GM13976 (cell line): Measurements from ENCODE around the gene KRTAP10-3.

ENCODE experiments used
- DNase-seq: peaks from one replicate; pipeline ENCODE4 v3.0.0; 2012; ENCODE audit warnings: low spot score
- in situ Hi-C: fragments of 300-500 bp; cut with MboI; formaldehyde crosslinking; loops from one replicate; pipeline ENCODE4 v1.12.0; 2022; ENCODE audit warnings: low sequenced_read_pairs, mixed read lengths, inconsistent platforms; ENCODE audit not compliant: unreplicated experiment
- TF ChIP-seq, protein P1 (sequence below): IDR thresholded peaks from 2 replicates; pipeline ENCODE4 v1.5.1; 2012; ENCODE audit warnings: borderline replicate concordance, mild to moderate bottlenecking; ENCODE audit not compliant: insufficient read depth; ENCODE audit errors: extremely low read depth, missing control alignments, control extremely low read depth

Gene KRTAP10-3

DNA sequence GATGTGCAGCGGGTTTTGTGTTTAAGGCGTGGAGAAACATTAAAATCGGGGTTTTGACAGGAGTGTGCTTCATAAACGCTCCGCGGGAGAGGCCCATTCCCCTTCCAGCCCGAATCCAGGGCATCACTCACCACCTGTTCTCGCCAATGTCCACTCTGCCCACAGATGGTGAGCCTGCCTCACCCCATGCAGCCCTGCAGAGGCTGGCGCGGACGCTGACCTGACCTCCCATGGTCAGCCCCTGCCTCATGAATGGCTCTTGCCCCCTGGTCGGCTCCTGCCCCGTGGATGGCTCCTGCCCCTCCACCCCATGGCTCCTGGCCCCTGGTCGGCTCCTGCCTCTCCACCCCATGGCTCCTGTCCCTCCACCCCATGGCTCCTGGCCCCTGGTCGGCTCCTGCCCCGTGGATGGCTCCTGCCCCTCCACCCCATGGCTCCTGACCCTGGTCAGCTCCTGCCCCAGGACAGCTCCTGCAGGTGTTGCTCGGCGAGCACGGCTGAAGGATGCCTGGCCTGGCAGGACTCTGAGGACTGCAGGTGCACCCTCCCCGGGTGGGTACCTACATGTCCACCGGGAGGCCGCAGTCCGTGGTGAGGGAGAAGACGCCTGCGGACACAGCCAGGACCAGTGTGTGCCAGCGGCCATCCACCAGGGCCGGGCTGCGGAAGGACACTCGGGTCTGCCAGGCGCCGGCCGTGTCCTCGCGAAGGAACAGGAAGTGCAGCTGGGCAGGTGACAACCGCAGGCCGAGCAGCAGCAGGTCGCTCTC is 25.3 kb downstream of the KRTAP10-3 start:
- in situ Hi-C loops, result no loop called here
- DNase-seq, result no peak
- TF ChIP-seq, protein P1, sequence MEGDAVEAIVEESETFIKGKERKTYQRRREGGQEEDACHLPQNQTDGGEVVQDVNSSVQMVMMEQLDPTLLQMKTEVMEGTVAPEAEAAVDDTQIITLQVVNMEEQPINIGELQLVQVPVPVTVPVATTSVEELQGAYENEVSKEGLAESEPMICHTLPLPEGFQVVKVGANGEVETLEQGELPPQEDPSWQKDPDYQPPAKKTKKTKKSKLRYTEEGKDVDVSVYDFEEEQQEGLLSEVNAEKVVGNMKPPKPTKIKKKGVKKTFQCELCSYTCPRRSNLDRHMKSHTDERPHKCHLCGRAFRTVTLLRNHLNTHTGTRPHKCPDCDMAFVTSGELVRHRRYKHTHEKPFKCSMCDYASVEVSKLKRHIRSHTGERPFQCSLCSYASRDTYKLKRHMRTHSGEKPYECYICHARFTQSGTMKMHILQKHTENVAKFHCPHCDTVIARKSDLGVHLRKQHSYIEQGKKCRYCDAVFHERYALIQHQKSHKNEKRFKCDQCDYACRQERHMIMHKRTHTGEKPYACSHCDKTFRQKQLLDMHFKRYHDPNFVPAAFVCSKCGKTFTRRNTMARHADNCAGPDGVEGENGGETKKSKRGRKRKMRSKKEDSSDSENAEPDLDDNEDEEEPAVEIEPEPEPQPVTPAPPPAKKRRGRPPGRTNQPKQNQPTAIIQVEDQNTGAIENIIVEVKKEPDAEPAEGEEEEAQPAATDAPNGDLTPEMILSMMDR, result no peak

DNA sequence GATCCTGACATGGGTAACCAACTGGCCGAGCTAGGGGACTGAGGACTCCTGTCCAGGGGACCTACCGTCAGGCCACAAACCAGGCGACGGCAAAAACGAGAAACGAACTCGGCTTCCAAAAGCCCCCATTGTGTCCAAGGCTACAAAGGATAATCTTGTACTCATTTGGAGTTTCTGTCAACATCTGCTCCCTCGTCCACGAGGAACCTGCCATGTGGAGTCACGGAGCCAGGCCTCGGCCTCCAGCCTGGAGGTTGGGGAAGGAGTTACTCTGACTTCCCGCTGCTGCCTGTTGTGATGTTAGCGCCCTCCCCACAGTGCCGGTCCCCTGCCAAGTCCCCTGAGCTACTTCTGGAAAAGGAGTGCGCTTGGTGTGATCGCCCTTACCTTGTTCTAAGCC is 25.9 kb downstream of the KRTAP10-3 start:
- in situ Hi-C loops, result no loop called here

DNA sequence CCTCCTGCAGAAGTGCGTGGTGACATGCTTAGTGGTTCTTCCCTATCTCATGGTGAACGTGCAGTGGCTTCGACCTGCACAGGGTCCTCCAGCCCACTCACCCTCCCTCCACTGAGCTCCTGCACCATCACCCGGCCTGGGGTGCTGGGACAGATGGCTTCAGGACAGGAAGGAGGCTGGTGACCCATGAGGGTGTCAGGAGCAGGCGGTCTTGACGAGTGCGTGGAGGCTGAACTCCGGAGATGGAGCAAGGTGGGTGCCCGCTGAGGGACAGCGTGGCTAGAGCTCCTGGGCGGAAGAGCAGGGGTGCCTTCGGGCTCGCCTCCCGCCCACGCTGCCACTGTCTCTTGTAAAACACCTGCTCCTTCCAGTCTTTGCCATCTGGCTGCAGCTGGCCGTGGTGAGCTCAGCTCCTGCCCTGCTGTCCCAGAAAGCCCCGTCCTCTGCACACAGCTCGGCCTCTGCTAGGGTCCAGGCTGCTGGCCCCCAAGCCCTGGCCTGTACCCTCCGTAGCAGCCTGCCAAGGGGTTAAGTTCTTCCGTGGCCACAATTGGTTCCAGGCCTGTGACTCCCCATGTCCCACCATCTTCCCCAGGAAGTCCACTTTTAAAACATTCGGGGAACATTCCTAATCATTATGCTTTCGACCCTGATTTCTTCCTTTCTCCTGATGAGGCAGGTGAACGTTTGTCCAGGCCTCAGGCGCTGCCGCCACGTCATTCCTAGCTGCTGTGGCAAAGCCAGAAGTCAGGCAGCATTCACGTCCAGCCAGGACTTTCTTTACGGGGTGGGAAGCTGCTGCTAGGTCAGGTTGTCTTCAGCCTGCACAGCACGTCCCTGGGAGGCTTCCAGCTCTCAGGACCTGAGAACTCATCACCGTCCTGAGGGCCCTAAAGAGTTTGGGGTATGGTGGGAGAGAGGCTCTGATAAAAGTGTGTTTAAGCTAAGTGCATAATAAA is 26.7 kb downstream of the KRTAP10-3 start:
- TF ChIP-seq, protein P1, result no peak
- peak; percentile 18 for DNase-seq
- in situ Hi-C loops, result no loop called here

More for the DNA sequence above, 25.9 kb downstream of the KRTAP10-3 start:
- DNase-seq, result peak; percentile 22
- TF ChIP-seq, protein P1, result no peak

DNA sequence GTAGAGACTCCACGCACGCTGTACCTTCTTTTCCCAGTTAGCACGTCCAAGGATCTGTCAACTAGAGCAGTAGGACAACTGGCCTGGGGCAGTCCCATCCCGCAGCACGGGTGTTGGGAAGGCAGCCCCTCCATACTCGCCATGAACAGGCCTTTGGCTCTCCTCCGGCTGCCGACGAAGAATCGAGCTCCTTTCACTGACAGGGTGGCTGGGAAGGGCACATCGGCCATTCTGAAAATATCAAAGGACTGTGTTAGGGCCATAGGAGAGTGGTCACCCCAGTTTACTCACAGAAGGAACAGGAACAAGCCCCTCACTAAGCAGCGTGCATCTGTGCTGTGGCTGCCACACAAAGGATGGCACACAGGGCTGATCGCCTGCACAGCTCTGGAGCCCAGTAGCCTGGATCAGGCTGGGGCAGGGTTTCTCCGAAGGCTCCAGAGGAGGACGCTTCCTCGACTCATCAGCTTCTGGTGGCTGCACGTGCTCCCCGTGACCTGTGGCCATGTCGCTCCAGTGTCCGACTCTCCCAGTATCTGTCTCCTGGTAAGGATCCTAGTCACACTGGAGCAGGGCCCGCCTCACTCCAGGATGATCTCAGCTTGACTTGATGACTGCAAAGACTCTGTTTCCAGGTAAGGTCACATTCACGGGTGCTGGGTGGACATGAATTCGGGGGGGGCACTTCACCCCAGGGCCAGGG is 27.5 kb downstream of the KRTAP10-3 start:
- in situ Hi-C loops, result no loop called here
- TF ChIP-seq, protein P1, result no peak
- DNase-seq, result no peak

DNA sequence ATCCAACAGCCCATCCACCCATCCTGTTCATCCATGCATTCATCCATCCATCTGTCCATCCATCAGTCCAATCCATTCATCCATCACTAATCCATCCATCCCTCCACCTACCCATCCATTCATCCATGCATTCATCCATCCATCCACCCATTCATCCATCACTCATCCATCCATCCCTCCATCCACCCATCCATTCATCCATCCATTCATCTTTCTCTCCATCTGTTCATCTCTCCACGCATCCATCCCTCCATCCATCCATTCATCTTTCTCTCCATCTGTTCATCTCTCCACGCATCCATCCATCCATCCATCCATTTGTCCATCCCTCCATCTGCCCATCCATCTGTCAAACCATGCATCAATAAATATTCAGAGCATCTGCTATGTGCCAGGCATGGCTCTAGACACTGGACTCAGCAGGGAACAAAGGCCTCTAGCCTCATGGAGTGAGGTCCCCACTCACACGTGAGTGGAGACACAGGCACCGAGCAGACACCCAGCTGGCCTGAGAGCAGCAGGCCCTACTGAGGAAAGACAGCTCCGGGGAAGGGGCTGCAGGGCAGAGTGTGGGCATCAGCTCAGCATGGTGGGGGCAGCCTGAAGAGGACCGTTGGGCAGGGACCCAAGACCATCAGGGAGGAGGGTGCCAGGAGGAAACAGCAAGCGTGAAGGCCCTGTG is 28.2 kb downstream of the KRTAP10-3 start:
- TF ChIP-seq, protein P1, result no peak
- peak; percentile 18 for DNase-seq
- in situ Hi-C loops, result no loop called here

DNA sequence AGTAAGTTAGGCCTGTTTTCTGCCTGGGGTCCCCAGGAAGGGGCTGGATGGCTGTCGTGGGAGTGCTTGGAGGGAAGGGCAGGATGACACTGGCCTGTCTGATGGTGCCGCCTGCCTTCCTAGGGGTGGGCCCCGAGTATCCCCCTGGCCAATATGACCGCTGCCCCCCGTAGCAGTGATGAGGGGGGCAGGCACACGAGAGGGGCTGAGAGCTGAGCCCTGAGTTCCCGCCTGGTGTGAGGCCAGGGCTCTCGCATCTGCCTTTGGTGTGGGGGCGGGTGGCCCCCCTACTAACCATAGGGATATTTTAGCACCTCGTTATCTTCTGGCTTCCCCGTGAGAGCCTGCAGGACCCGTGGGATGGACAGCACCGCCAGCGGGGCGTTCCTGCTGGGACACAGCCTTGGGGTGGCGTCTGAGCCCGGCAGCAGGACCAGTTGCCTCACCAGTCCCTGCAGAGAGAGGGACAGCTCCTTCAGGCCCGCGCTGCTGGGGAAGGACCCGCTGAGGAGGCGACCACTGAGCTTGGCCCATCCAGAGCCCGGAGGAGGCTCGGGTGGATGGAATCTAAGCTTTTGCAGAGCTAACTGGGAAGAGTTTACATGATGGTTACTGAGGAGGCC is 29.0 kb downstream of the KRTAP10-3 start:
- TF ChIP-seq, protein P1, result no peak
- in situ Hi-C loops, result no loop called here
- DNase-seq, result peak; percentile 35
